PC-3 (cell line): ENCODE data around the gene FGF23. TPM values are rescaled to one million over a fixed set of nuclear protein-coding genes. Genes with fewer than 3 reads are reported as not detected.
A peak's percentile ranks its signal among the peaks of the same experiment; 100 is the strongest.

Experiments used
- ATAC-seq: fragments of 200-7000 bp; cut with Tn5 transposase; 2 replicates; pipeline ENCODE4 v1.9.1; 2020; ENCODE audit warnings: mild to moderate bottlenecking, moderate library complexity
- BruUV-seq: library from RNA; stranded (reverse); fragments of 400-500 nt; replicated peaks from 2 replicates; lab custom pipeline; 2021; lab: Mats Ljungman, UMichigan
- CTCF ChIA-PET: fragments of 300-600 bp; sonication (Branson Sonifier 250); formaldehyde crosslinking; loops from one replicate; lab custom pipeline; 2022; ENCODE audit warnings: antibody characterized with exemption; lab: Charles Lee
- POLR2A ChIA-PET: fragments of 300-600 bp; sonication (Branson Sonifier 250); formaldehyde crosslinking; loops from one replicate; lab custom pipeline; 2022; ENCODE audit warnings: antibody characterized with exemption; ENCODE audit not compliant: unreplicated experiment; lab: Charles Lee
- DNase-seq: peaks from one replicate; pipeline ENCODE4 v3.0.0-alpha.2; 2015
- H2AFZ ChIP-seq: fragments of 300-600 bp; sonication (generic); 2 replicates; pipeline ENCODE4 v1.6.0; 2016; ENCODE audit warnings: antibody characterized with exemption, low read length
- H3F3A ChIP-seq: fragments of 300-600 bp; sonication (generic); one replicate; pipeline ENCODE4 v1.6.0; 2017; ENCODE audit warnings: antibody characterized with exemption, low read length, control low read depth, mild to moderate bottlenecking; ENCODE audit not compliant: unreplicated experiment
- H3K27ac ChIP-seq: fragments of 300-600 bp; sonication (generic); 2 replicates; pipeline ENCODE4 v1.5.1; 2016; ENCODE audit warnings: mild to moderate bottlenecking, low read length
- H3K27me3 ChIP-seq: fragments of 300-600 bp; sonication (generic); 2 replicates; pipeline ENCODE4 v1.6.1; 2016; ENCODE audit warnings: low read length, mixed read lengths
- H3K36me3 ChIP-seq: fragments of 300-600 bp; sonication (generic); 2 replicates; pipeline ENCODE4 v1.6.1; 2016; ENCODE audit warnings: low read depth, mixed run types, low read length, mixed read lengths
- H3K4me1 ChIP-seq: fragments of 300-600 bp; sonication (generic); 2 replicates; pipeline ENCODE4 v1.5.1; 2016; ENCODE audit warnings: low read length; ENCODE audit not compliant: insufficient read depth
- H3K4me2 ChIP-seq: fragments of 300-600 bp; sonication (generic); 2 replicates; pipeline ENCODE4 v1.6.0; 2016; ENCODE audit warnings: low read length
- H3K4me3 ChIP-seq: fragments of 300-600 bp; sonication (generic); 2 replicates; pipeline ENCODE4 v1.5.1; 2016; ENCODE audit warnings: mild to moderate bottlenecking, low read length, mixed read lengths
- H3K79me2 ChIP-seq: fragments of 300-600 bp; sonication (generic); 2 replicates; pipeline ENCODE4 v1.6.1; 2017; ENCODE audit warnings: low read length, mixed read lengths
- H3K9ac ChIP-seq: fragments of 300-600 bp; sonication (generic); 2 replicates; pipeline ENCODE4 v1.6.0; 2016; ENCODE audit warnings: mild to moderate bottlenecking, low read length
- H3K9me2 ChIP-seq: fragments of 300-600 bp; sonication (generic); replicated peaks from 2 replicates; pipeline ENCODE4 v1.6.1; 2016; ENCODE audit warnings: mixed run types, low read length, mixed read lengths
- H3K9me3 ChIP-seq: fragments of 300-600 bp; sonication (generic); 2 replicates; pipeline ENCODE4 v1.6.1; 2016; ENCODE audit warnings: low read length, mixed read lengths
- H4K20me1 ChIP-seq: fragments of 300-600 bp; sonication (generic); 2 replicates; pipeline ENCODE4 v1.6.1; 2016; ENCODE audit warnings: low read length, mixed read lengths
- EZH2 ChIP-seq: fragments of 300-600 bp; sonication (generic); IDR thresholded peaks from one replicate; pipeline ENCODE4 v1.6.1; 2017; ENCODE audit warnings: antibody characterized with exemption, mild to moderate bottlenecking, low read length; ENCODE audit not compliant: unreplicated experiment
- EZH2phosphoT487 ChIP-seq: fragments of 300-600 bp; sonication (generic); IDR thresholded peaks from 2 replicates; pipeline ENCODE4 v1.6.1; 2018; ENCODE audit warnings: mild to moderate bottlenecking, antibody characterized with exemption, low read length, borderline replicate concordance
- intact Hi-C: fragments of 100-400 bp; cut with micrococcal nuclease; formaldehyde crosslinking; loops from 2 replicates; pipeline ENCODE4 v1.9.0; 2023
- total RNA-seq: library from RNA; depleted of rRNA; stranded (reverse); fragments of >200 nt; gene quantifications from 2 replicates; pipeline ENCODE4 v1.2.3, GENCODE V29; 2014
- TF ChIP-seq, protein P1 (sequence below): fragments of 300-600 bp; sonication (generic); conservative IDR thresholded peaks from 2 replicates; pipeline ENCODE4 v1.5.1; 2017; ENCODE audit warnings: antibody characterized with exemption, low read depth, mild to moderate bottlenecking, low read length

The FGF23 gene
- total RNA-seq, 1 experiment from 2014 or later, result not detected

DNA sequence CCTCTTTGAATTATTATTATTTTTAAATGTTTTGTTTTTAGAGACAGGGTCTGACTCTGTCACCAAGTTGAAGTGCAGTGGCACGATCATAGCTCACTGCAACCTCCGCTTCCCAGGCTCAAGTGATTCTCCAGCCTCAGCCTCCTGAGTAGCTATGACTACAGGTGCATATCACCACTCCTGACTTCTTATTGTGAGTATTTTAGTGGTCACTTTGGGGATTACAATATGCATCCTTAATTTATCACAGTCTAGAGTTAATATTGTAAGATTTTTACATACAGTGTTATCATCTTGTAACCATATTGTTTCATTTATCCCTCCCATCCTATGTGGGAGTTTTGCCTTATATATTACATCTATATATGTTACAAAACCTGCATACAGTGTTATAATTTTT is 13.4 kb downstream of the FGF23 start:
- ATAC-seq (peak; percentile 46; the same call in 1 of the 2 replicates), DNase-seq (no peak)
- Histone ChIP-seq H3K27ac (no peak overlapping the region), H3K9ac (no peak overlapping the region), H4K20me1 (no peaks in the 10 kb centered on the region), H3K4me1 (no peaks in the 10 kb centered on the region), H3K9me2 (no peaks in the 10 kb centered on the region), H3K36me3 (no peaks in the 10 kb centered on the region), H3K27me3 (peaks cover 44% of the 10 kb centered on the region), H3K9me3 (no peaks in the 10 kb centered on the region), H3K79me2 (no peaks in the 10 kb centered on the region), H2AFZ (no peak overlapping the region), H3K4me2 (no peak overlapping the region), H3K4me3 (no peak overlapping the region), H3F3A (no peaks in the 10 kb centered on the region)
- ChIA-PET POLR2A (no interaction called here), CTCF (no interaction called here)
- no TSS peak for BruUV-seq
- intact Hi-C loops, result no loop called here
- TF ChIP-seq EZH2, result no peak
- TF ChIP-seq EZH2phosphoT487, result no peak
- TF ChIP-seq, protein P1, sequence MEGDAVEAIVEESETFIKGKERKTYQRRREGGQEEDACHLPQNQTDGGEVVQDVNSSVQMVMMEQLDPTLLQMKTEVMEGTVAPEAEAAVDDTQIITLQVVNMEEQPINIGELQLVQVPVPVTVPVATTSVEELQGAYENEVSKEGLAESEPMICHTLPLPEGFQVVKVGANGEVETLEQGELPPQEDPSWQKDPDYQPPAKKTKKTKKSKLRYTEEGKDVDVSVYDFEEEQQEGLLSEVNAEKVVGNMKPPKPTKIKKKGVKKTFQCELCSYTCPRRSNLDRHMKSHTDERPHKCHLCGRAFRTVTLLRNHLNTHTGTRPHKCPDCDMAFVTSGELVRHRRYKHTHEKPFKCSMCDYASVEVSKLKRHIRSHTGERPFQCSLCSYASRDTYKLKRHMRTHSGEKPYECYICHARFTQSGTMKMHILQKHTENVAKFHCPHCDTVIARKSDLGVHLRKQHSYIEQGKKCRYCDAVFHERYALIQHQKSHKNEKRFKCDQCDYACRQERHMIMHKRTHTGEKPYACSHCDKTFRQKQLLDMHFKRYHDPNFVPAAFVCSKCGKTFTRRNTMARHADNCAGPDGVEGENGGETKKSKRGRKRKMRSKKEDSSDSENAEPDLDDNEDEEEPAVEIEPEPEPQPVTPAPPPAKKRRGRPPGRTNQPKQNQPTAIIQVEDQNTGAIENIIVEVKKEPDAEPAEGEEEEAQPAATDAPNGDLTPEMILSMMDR, result no peak

DNA sequence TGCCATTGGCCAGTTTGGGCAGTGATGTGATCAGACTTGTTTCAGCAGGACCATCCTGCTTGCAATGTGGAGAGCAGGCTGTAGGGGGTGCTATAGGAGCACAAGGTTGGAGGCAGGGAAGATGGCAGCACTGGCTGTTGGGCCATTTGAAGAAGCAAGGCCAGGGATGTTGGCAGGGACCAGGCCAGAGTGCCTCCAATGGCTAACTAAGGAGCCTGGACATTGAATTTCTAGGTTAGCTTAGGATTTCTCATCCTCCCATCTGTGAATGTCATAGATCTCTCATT is 23.5 kb downstream of the FGF23 start:
- H3K4me1 ChIP-seq, result no peaks in the 10 kb centered on the region
- no peaks in the 10 kb centered on the region for H4K20me1 ChIP-seq
- CTCF ChIA-PET, result no interaction called here
- no peak overlapping the region for H3K4me3 ChIP-seq
- no peaks in the 10 kb centered on the region for H3K9me2 ChIP-seq
- intact Hi-C loops, result no loop called here
- no peak overlapping the region for H3K9ac ChIP-seq
- TF ChIP-seq, protein P1, result peak; percentile 48
- TF ChIP-seq EZH2, result no peak
- no peak for TF ChIP-seq EZH2phosphoT487
- no peak overlapping the region for H3K4me2 ChIP-seq
- no TSS peak for BruUV-seq
- ATAC-seq (no peak), DNase-seq (peak; percentile 32)
- H3K27me3 ChIP-seq, result no peaks in the 10 kb centered on the region
- no peaks in the 10 kb centered on the region for H3K79me2 ChIP-seq
- no peak overlapping the region for H3K27ac ChIP-seq
- H3K9me3 ChIP-seq, result no peaks in the 10 kb centered on the region
- no peaks in the 10 kb centered on the region; the same call in 1 of the 2 replicates for H3K36me3 ChIP-seq
- no peaks in the 10 kb centered on the region for H3F3A ChIP-seq
- POLR2A ChIA-PET, result no interaction called here
- H2AFZ ChIP-seq, result no peak overlapping the region

DNA sequence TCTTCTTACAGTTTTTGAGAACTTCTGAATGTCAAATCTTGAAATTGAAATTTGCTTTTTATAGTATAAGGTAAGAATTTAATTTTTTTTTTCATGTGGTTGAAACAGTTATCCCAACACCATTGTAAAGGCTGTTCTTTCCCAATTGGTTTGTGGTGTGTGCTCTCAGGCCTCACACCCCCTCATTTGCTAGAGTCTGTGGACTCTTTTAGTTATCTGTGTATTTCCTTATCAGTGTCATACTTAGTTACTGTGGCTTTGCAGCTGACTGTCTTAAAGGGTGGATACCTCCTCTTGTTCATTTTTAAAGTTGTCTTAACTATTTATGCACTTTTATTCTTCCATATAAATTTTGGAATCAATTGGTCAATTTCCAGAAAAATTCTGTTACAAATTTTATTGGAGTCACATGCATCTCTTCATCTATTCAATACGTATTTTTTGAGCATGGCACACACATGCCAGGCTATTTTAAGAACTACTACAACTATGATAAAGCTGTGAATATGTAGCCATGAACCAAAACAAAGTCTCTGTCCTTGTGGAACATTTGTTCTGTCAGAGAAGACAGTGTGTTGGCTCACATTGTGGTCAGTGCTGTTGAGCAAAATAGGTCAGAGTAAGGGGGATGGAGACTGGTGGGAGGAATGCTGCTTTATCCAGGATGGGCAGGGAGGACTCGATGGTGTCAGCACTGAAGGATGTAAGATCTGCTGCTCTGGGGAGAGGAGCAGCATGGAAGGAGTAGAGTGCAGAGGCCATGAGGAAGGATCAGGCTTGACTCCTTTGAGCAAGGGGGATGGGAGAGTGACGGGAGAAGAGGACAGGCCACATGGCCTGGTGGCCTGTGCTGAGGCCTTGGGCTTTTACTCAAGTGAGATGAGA is 24.1 kb downstream of the FGF23 start:
- BruUV-seq, result no TSS peak
- Histone ChIP-seq H3K9me2 (no peaks in the 10 kb centered on the region), H3K27ac (no peak overlapping the region), H3F3A (no peaks in the 10 kb centered on the region), H3K27me3 (no peaks in the 10 kb centered on the region), H3K9ac (no peak overlapping the region), H3K36me3 (no peaks in the 10 kb centered on the region; the same call in 1 of the 2 replicates), H4K20me1 (no peaks in the 10 kb centered on the region), H3K4me3 (no peak overlapping the region), H3K4me1 (no peaks in the 10 kb centered on the region), H3K79me2 (no peaks in the 10 kb centered on the region), H3K4me2 (no peak overlapping the region), H2AFZ (no peak overlapping the region), H3K9me3 (no peaks in the 10 kb centered on the region)
- DNase-seq, result no peak
- TF ChIP-seq EZH2, result no peak
- TF ChIP-seq EZH2phosphoT487, result no peak
- TF ChIP-seq, protein P1, result no peak
- CTCF ChIA-PET, result no interaction called here
- no peak for ATAC-seq
- intact Hi-C loops, result no loop called here
- POLR2A ChIA-PET, result no interaction called here
